Smooth muscle cell (in vitro differentiated cells): ENCODE measurements around the gene MNAT1. TPM values are rescaled to one million over a fixed set of nuclear protein-coding genes. Genes with fewer than 3 reads are reported as not detected.

Experiments
- DNase-seq: peaks from one replicate; lab custom pipeline; 2025; ENCODE audit not compliant: unreplicated experiment; lab: John Stamatoyannopoulos, UW
- H2AFZ ChIP-seq: fragments of 200-600 bp; sonication (generic); 2 replicates; pipeline ENCODE4 v1.6.0; 2016; ENCODE audit warnings: antibody characterized with exemption, low read depth, mild to moderate bottlenecking
- H3F3A ChIP-seq: fragments of 200-600 bp; sonication (generic); 2 replicates; pipeline ENCODE4 v1.6.0; 2017; ENCODE audit warnings: antibody characterized with exemption, low read depth
- H3K27ac ChIP-seq: fragments of 200-600 bp; sonication (generic); 2 replicates; pipeline ENCODE4 v1.5.1; 2016; ENCODE audit warnings: low read depth, mild to moderate bottlenecking
- H3K27me3 ChIP-seq: fragments of 200-600 bp; sonication (generic); 2 replicates; pipeline ENCODE4 v1.6.1; 2016; ENCODE audit warnings: low read depth, mild to moderate bottlenecking
- H3K36me3 ChIP-seq: fragments of 200-600 bp; sonication (generic); 2 replicates; pipeline ENCODE4 v1.5.1; 2016; ENCODE audit warnings: low read depth
- H3K4me1 ChIP-seq: fragments of 200-600 bp; sonication (generic); 2 replicates; pipeline ENCODE4 v1.5.1; 2016; ENCODE audit warnings: low read depth
- H3K4me2 ChIP-seq: fragments of 200-600 bp; sonication (generic); 2 replicates; pipeline ENCODE4 v1.6.0; 2016; ENCODE audit warnings: mild to moderate bottlenecking
- H3K4me3 ChIP-seq: fragments of 200-600 bp; sonication (generic); 2 replicates; pipeline ENCODE4 v1.5.1; 2016; ENCODE audit warnings: mild to moderate bottlenecking
- H3K79me2 ChIP-seq: fragments of 200-600 bp; sonication (generic); 2 replicates; pipeline ENCODE4 v1.6.0; 2016; ENCODE audit warnings: low read depth, mild to moderate bottlenecking
- H3K9ac ChIP-seq: fragments of 200-600 bp; sonication (generic); 2 replicates; pipeline ENCODE4 v1.6.0; 2016; ENCODE audit warnings: low read depth
- H3K9me3 ChIP-seq: fragments of 200-600 bp; sonication (generic); replicated peaks from 2 replicates; pipeline ENCODE4 v1.5.1; 2016; ENCODE audit warnings: low read depth
- H4K20me1 ChIP-seq: fragments of 200-600 bp; sonication (generic); 2 replicates; pipeline ENCODE4 v1.6.0; 2016; ENCODE audit warnings: low read depth
- WGBS: methylation state at CpG from one replicate; pipeline ENCODE4 v1.1.7; 2016; ENCODE audit warnings: low lambda C conversion rate; 5-methylcytosine and 5-hydroxymethylcytosine counted together
- polyA plus RNA-seq: library from polyadenylated mRNA; unstranded; fragments of >200 nt; fragmentation: Nextera tagmentation; extraction: Ambion mirVana; gene quantifications from 2 replicates; pipeline ENCODE4 v1.2.1, GENCODE V29; 2016
- total RNA-seq: library from RNA; depleted of rRNA; stranded (reverse); fragments of >200 nt; gene quantifications from 2 replicates; pipeline ENCODE4 v1.2.3, GENCODE V29; 2014
- TF ChIP-seq, protein P1 (sequence below): fragments of 200-600 bp; sonication (generic); IDR thresholded peaks from 2 replicates; pipeline ENCODE4 v1.5.1; 2017; ENCODE audit warnings: borderline replicate concordance, mild to moderate bottlenecking, antibody characterized with exemption; ENCODE audit not compliant: insufficient read depth, poor library complexity, severe bottlenecking

MNAT1 gene
- total and polyA plus RNA-seq, 2 experiments from 2014 or later: 28.1 to 62.7 TPM

DNA sequence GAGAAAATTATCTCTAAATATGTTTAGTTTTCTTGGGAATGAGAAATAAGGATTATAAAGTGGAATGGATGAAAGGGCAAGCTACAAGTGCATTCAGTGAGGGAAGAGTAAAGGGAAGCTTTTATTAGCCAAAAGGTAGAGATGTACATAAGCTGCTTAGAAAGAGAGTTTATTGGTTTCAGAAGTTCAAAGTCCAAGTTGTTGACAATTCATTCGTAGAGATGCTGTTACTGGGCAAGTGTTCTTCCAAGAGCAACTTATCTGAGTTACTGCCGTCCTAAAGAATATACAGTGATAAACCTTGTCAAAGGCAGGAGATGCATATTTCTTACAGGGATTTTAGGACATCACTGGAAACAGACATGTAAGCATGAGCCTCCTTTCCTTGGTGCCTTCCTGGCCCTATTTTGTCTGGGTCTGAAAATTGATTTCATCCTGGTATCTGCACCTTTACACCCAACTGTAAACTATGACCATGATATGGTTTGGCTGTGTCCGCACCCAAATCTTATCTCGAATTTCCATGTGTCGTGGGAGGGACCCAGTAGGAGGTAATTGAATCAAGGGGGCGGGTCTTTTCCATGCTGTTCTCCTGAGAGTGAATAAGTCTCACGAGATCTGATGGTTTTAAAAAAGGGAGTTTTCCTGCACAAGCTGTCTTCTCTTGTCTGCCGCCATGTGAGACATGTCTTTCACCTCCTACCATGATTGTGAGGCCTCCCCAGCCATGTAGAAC lies 199.5 kb downstream of the MNAT1 start:
- Histone ChIP-seq H3K9ac (no peak overlapping the region), H3K9me3 (no peaks in the 10 kb centered on the region), H2AFZ (no peak overlapping the region), H3K4me1 (no peaks in the 10 kb centered on the region), H3K4me2 (no peak overlapping the region), H3K27me3 (no peaks in the 10 kb centered on the region), H3K79me2 (peaks cover 4% of the 10 kb centered on the region), H3F3A (no peaks in the 10 kb centered on the region), H3K27ac (no peak overlapping the region), H3K36me3 (no peaks in the 10 kb centered on the region), H3K4me3 (no peak overlapping the region), H4K20me1 (peaks cover 4% of the 10 kb centered on the region)
- DNase-seq: no peak
- TF ChIP-seq, protein P1, sequence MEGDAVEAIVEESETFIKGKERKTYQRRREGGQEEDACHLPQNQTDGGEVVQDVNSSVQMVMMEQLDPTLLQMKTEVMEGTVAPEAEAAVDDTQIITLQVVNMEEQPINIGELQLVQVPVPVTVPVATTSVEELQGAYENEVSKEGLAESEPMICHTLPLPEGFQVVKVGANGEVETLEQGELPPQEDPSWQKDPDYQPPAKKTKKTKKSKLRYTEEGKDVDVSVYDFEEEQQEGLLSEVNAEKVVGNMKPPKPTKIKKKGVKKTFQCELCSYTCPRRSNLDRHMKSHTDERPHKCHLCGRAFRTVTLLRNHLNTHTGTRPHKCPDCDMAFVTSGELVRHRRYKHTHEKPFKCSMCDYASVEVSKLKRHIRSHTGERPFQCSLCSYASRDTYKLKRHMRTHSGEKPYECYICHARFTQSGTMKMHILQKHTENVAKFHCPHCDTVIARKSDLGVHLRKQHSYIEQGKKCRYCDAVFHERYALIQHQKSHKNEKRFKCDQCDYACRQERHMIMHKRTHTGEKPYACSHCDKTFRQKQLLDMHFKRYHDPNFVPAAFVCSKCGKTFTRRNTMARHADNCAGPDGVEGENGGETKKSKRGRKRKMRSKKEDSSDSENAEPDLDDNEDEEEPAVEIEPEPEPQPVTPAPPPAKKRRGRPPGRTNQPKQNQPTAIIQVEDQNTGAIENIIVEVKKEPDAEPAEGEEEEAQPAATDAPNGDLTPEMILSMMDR: no peak
- 93% methylated on average over 8 of the region's 8 CpGs for WGBS

GRCh38 chr14:60935319-60935718 lies 200.8 kb downstream of the MNAT1 start:
- Histone ChIP-seq H3K9ac (no peak overlapping the region), H3K4me1 (no peaks in the 10 kb centered on the region), H3K79me2 (peaks cover 4% of the 10 kb centered on the region), H3K27me3 (no peaks in the 10 kb centered on the region), H3K27ac (no peak overlapping the region), H3K36me3 (no peaks in the 10 kb centered on the region), H3F3A (no peaks in the 10 kb centered on the region), H3K9me3 (no peaks in the 10 kb centered on the region), H2AFZ (no peak overlapping the region), H3K4me2 (no peak overlapping the region), H4K20me1 (no peaks in the 10 kb centered on the region), H3K4me3 (no peak overlapping the region)
- DNase-seq: no peak
- TF ChIP-seq, protein P1: no peak

GRCh38 chr14:60943637-60944032 lies 209.1 kb downstream of the MNAT1 start:
- no peaks in the 10 kb centered on the region for H3K27me3 ChIP-seq
- no peak overlapping the region for H3K4me2 ChIP-seq
- H3K79me2 ChIP-seq: peaks cover 8% of the 10 kb centered on the region
- H3K9ac ChIP-seq: no peak overlapping the region
- no peak for DNase-seq
- no peak overlapping the region for H3K27ac ChIP-seq
- H3K4me1 ChIP-seq: no peaks in the 10 kb centered on the region
- no peak overlapping the region for H2AFZ ChIP-seq
- TF ChIP-seq, protein P1: no peak
- no peaks in the 10 kb centered on the region for H4K20me1 ChIP-seq
- H3K9me3 ChIP-seq: no peaks in the 10 kb centered on the region
- H3K4me3 ChIP-seq: no peak overlapping the region
- 90% methylated on average over 1 of the region's 1 CpG for WGBS
- H3F3A ChIP-seq: no peaks in the 10 kb centered on the region
- H3K36me3 ChIP-seq: no peaks in the 10 kb centered on the region

DNA sequence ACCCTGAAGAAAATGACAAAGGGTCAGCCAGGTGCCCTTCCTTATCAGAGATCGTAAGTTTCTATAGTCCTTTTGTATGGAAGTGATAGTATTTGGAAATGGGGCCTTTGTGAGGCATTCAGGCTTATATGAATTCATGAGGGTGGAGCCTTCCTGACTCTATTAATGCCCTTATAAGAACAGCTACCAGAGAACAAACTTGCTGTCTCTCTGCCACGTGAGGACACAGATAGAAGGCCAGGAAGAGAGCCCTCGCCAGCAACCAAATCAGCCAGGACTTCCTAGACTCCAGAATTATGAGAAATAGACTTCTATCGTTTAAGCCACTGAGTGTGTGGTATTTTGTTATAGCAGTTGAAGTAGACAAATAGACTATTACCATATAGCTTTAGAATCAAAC lies 209.6 kb downstream of the MNAT1 start:
- no peaks in the 10 kb centered on the region for H3K27me3 ChIP-seq
- no peaks in the 10 kb centered on the region for H3F3A ChIP-seq
- WGBS: 87% methylated on average over 4 of the region's 4 CpGs
- no peak for DNase-seq
- no peak overlapping the region for H3K4me2 ChIP-seq
- no peak overlapping the region for H3K4me3 ChIP-seq
- H3K9ac ChIP-seq: no peak overlapping the region
- TF ChIP-seq, protein P1: no peak
- H3K27ac ChIP-seq: no peak overlapping the region
- H2AFZ ChIP-seq: no peak overlapping the region
- H3K36me3 ChIP-seq: no peaks in the 10 kb centered on the region
- H3K79me2 ChIP-seq: peaks cover 7% of the 10 kb centered on the region
- no peaks in the 10 kb centered on the region for H3K4me1 ChIP-seq
- no peaks in the 10 kb centered on the region for H3K9me3 ChIP-seq
- no peaks in the 10 kb centered on the region for H4K20me1 ChIP-seq
